ENCODE results near the gene NCCRP1. TPM values are rescaled to one million over a fixed set of nuclear protein-coding genes. Genes with fewer than 3 reads are reported as not detected.

NCCRP1 gene
- total and polyA plus RNA-seq, 8 donors, result 0.37 to 40.6 TPM; not detected in 6

GRCh38 chr19:39166571-39167391 is 30.0 kb upstream of the NCCRP1 start:
- Histone ChIP-seq H3K27me3 (no peaks in the 10 kb centered on the region), H3K9me3 (no peaks in the 10 kb centered on the region), H3K27ac (peak overlapping the region; percentile 47 to 62 (median 59)), H3K4me1 (peaks cover 21 to 68% (median 52%) of the 10 kb centered on the region in 4 donors), H3K4me3 (peak overlapping the region in 1 of 4 donors; percentile 26), H3K36me3 (peaks cover 17 to 35% (median 27%) of the 10 kb centered on the region in 4 donors)
- intact Hi-C loops (cut with DNase I; ENCODE audit: low total_unique reads), result no loop called here
- no peak for TF ChIP-seq POLR2A (IDR thresholded peaks at IDR 0.05)
- no peak for TF ChIP-seq EP300 (IDR thresholded peaks at IDR 0.05)
- TF ChIP-seq, protein P1, sequence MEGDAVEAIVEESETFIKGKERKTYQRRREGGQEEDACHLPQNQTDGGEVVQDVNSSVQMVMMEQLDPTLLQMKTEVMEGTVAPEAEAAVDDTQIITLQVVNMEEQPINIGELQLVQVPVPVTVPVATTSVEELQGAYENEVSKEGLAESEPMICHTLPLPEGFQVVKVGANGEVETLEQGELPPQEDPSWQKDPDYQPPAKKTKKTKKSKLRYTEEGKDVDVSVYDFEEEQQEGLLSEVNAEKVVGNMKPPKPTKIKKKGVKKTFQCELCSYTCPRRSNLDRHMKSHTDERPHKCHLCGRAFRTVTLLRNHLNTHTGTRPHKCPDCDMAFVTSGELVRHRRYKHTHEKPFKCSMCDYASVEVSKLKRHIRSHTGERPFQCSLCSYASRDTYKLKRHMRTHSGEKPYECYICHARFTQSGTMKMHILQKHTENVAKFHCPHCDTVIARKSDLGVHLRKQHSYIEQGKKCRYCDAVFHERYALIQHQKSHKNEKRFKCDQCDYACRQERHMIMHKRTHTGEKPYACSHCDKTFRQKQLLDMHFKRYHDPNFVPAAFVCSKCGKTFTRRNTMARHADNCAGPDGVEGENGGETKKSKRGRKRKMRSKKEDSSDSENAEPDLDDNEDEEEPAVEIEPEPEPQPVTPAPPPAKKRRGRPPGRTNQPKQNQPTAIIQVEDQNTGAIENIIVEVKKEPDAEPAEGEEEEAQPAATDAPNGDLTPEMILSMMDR (IDR thresholded peaks at IDR 0.05), result no peak
- no peak for TF ChIP-seq POLR2AphosphoS5 (IDR thresholded peaks at IDR 0.05)
- 21 to 48% (median 34%) methylated on average over 15 to 24 of the region's 24 CpGs for whole genome bisulfite sequencing, 5 donors
- DNase-seq, result peak; percentile 87 to 92

GRCh38 chr19:39167461-39168257 is 29.1 kb upstream of the NCCRP1 start:
- Histone ChIP-seq H3K9me3 (no peaks in the 10 kb centered on the region), H3K36me3 (peaks cover 21 to 43% (median 36%) of the 10 kb centered on the region in 4 donors), H3K27ac (peak overlapping the region; percentile 47 to 62 (median 59)), H3K4me3 (peak overlapping the region in 1 of 4 donors; percentile 26), H3K27me3 (no peaks in the 10 kb centered on the region), H3K4me1 (peaks cover 21 to 62% (median 45%) of the 10 kb centered on the region in 4 donors)
- peak; percentile 87 to 93 for DNase-seq
- TF ChIP-seq EP300 (IDR thresholded peaks at IDR 0.05) (no peak), POLR2AphosphoS5 (IDR thresholded peaks at IDR 0.05) (no peak), POLR2A (IDR thresholded peaks at IDR 0.05) (no peak)
- TF ChIP-seq, protein P1 (IDR thresholded peaks at IDR 0.05), result no peak
- 40 to 62% (median 52%) methylated on average over 18 to 25 of the region's 25 CpGs for WGBS, 5 donors
- intact Hi-C loops (cut with DNase I; ENCODE audit: low total_unique reads), result no loop called here

DNA sequence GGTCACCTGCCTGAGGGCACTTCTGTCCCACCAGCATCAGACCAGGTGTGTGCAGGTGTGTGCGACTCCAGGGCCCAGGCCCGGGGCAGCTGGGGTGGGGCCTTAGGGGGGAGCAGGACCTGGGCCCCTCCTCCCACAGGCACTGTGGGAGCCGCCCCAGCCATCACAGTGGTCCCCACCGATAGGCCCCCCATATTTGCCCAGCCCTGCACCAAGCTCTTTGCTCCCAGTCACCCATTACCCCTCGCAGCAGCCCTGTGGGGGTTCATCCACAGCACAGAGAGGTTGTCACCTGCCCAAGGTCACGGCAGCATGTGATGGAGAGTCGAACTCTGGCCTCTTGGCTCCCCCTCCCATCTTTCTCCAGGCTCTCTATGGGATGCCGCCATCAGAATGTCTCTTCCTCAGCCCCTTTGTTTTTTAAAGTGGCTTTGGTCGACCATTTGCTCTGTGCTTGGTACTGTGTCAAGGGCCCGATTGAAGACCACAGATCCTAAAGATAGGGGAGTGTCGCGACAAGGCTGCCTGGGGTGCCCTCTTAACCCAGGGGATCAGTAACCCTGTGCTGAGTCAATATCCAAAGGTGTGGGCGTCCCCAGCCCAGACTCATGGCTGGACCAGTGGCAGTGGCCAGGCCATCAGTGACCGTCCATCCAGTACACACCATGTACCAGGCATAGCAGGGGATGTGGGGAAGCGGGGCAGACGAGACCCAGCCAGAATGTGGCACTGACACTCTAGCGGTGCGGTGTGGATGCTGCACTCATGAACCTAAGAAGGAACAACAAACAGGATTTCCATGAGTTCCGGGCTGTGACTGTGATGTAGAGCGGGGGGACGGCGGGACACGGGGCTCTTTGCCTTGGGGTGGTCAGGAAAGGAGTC is 28.3 kb upstream of the NCCRP1 start:
- H3K4me1 ChIP-seq, result peaks cover 21 to 53% (median 39%) of the 10 kb centered on the region in 4 donors
- H3K4me3 ChIP-seq, result no peak overlapping the region
- whole genome bisulfite sequencing, 5 donors, result 82 to 89% (median 87%) methylated on average over 20 to 23 of the region's 23 CpGs
- H3K36me3 ChIP-seq, result peaks cover 28 to 52% (median 44%) of the 10 kb centered on the region in 4 donors
- H3K9me3 ChIP-seq, result no peaks in the 10 kb centered on the region
- no peaks in the 10 kb centered on the region for H3K27me3 ChIP-seq
- no peak for DNase-seq
- intact Hi-C loops (cut with DNase I; ENCODE audit: low total_unique reads), result no loop called here
- H3K27ac ChIP-seq, result no peak overlapping the region
- TF ChIP-seq, protein P1 (IDR thresholded peaks at IDR 0.05), result no peak
- no peak for TF ChIP-seq EP300 (IDR thresholded peaks at IDR 0.05)
- TF ChIP-seq POLR2A (IDR thresholded peaks at IDR 0.05), result no peak
- TF ChIP-seq POLR2AphosphoS5 (IDR thresholded peaks at IDR 0.05), result no peak
